ENCODE results near the gene PPIB.
"Not testable (repeated sequence)": the region's sequence is repeated elsewhere in the genome, so short reads cannot be mapped to it uniquely, and the experiment has no call there.

The PPIB gene

DNA sequence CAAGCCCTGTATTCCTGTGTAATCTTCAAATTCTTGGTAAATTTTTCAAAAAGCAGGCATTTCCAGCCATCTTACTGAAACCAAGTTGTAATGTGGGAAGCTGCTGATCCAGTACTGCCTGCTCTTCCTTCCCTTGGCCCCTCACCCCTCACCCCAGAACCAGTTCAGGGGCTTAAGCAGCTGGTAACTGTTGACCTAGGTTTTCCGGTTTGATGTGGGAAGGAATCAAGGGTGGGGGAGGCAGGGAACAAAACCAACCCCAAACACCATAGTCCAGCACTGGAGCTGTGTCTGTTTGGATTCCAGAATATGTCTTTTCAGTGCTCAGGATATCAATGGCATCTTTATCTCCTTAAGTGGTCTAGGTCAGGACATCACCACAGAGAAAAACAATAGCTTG is 40.4 kb downstream of the PPIB start:
- Histone ChIP-seq H3K27ac (ENCODE audit: poor library complexity, severe bottlenecking) (no peak overlapping the region), H3K4me3 (ENCODE audit: severe bottlenecking) (no peak overlapping the region), H3K4me1 (ENCODE audit: insufficient read depth, poor library complexity, severe bottlenecking) (no peaks in the 10 kb centered on the region), H3K9me3 (ENCODE audit: severe bottlenecking) (no peaks in the 10 kb centered on the region), H3K27me3 (ENCODE audit: insufficient read depth, poor library complexity, severe bottlenecking) (no peaks in the 10 kb centered on the region), H3K36me3 (ENCODE audit: low read depth) (peaks cover 80% of the 10 kb centered on the region)
- ATAC-seq (ENCODE audit: low read depth) (no peak), DNase-seq (ENCODE audit: low spot score) (no peak)
- TF ChIP-seq, protein P1, sequence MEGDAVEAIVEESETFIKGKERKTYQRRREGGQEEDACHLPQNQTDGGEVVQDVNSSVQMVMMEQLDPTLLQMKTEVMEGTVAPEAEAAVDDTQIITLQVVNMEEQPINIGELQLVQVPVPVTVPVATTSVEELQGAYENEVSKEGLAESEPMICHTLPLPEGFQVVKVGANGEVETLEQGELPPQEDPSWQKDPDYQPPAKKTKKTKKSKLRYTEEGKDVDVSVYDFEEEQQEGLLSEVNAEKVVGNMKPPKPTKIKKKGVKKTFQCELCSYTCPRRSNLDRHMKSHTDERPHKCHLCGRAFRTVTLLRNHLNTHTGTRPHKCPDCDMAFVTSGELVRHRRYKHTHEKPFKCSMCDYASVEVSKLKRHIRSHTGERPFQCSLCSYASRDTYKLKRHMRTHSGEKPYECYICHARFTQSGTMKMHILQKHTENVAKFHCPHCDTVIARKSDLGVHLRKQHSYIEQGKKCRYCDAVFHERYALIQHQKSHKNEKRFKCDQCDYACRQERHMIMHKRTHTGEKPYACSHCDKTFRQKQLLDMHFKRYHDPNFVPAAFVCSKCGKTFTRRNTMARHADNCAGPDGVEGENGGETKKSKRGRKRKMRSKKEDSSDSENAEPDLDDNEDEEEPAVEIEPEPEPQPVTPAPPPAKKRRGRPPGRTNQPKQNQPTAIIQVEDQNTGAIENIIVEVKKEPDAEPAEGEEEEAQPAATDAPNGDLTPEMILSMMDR (IDR thresholded peaks at IDR 0.05; ENCODE audit: poor library complexity, severe bottlenecking), result no peak

DNA sequence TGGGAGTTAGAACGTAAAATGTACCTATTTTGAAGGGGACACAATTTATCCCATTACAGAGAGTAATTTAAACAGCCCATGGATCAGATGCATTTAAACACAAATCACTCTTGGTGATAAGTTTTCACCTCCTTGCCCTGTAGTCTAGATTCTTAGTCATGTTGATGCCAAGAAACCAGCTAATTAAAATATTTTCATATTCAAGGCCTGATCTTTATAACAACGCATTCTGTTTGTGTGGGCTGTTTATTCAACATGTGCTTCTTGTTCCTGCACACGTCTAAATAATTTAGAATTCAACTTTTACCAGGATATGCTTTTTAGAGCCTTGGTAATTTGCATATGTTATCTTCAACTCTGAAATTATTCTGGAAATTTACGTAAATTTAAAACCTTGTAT is 41.2 kb downstream of the PPIB start:
- no peak overlapping the region for H3K4me3 ChIP-seq (ENCODE audit: severe bottlenecking)
- H3K36me3 ChIP-seq (ENCODE audit: low read depth), result peaks cover 80% of the 10 kb centered on the region
- TF ChIP-seq, protein P1 (IDR thresholded peaks at IDR 0.05; ENCODE audit: poor library complexity, severe bottlenecking), result no peak
- no peak for ATAC-seq (ENCODE audit: low read depth)
- DNase-seq (ENCODE audit: low spot score), result no peak
- H3K27me3 ChIP-seq (ENCODE audit: insufficient read depth, poor library complexity, severe bottlenecking), result no peaks in the 10 kb centered on the region
- H3K4me1 ChIP-seq (ENCODE audit: insufficient read depth, poor library complexity, severe bottlenecking), result no peaks in the 10 kb centered on the region
- H3K27ac ChIP-seq (ENCODE audit: poor library complexity, severe bottlenecking), result no peak overlapping the region
- H3K9me3 ChIP-seq (ENCODE audit: severe bottlenecking), result no peaks in the 10 kb centered on the region

DNA sequence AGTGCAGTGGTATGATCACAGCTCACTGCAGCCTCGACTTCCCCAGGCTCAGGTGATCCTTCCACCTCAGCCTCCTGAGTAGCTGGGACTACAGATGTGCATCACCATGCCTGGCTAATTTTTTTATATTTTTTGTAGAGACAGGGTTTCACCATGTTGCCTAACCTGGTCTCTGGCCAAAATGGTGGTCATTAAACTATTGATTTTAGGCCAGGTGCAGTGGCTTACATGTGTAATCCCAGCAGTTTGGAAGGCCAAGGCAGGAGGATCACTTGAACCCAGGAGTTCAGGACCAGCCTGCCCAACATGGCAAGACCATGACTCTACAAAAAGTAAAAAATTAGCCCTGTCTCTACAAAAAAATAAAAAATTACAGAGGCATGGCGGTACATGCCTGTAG is 42.5 kb downstream of the PPIB start:
- not testable (repeated sequence) for DNase-seq (ENCODE audit: low spot score); H3K9me3 ChIP-seq (ENCODE audit: severe bottlenecking); H3K27me3 ChIP-seq (ENCODE audit: insufficient read depth, poor library complexity, severe bottlenecking); H3K4me1 ChIP-seq (ENCODE audit: insufficient read depth, poor library complexity, severe bottlenecking); ATAC-seq (ENCODE audit: low read depth); H3K4me3 ChIP-seq (ENCODE audit: severe bottlenecking); H3K27ac ChIP-seq (ENCODE audit: poor library complexity, severe bottlenecking)
- peaks cover 82% of the 10 kb centered on the region for H3K36me3 ChIP-seq (ENCODE audit: low read depth)

DNA sequence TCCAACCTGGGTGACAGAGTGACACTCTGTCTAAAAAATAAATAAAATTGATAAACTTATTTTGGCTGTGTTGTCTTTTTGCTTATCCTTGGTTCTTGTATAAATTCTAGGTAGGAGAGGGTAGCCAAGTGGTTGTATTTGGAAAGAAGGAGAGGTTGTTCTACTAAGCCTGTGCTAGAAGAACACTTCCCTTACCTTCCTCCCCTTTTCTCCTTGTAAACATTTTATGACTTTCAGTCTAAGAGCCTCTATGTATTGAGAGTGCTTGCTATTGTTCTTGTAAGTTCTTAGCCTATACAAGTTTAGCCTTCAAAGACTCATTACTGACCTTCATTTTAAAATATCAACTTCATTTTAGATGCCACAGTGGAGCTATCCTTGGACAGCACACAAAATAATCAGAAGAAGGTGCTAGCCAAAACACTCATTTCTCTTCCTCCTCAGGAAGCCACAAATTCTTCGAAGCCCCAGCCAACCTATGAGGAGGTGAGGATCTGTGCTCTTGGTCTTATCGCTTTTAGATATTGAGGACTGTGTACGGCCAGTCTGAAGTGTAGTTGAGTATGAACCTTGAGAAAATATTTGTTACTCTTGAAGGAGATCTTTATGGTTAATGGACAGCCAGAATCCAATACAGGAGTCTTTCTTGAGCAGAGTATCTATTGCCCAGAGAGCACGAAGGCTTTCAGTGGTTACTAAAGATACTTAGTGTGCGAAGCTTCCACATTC is 44.9 kb downstream of the PPIB start:
- Histone ChIP-seq H3K4me3 (ENCODE audit: severe bottlenecking) (no peak overlapping the region), H3K4me1 (ENCODE audit: insufficient read depth, poor library complexity, severe bottlenecking) (no peaks in the 10 kb centered on the region), H3K9me3 (ENCODE audit: severe bottlenecking) (no peaks in the 10 kb centered on the region), H3K27me3 (ENCODE audit: insufficient read depth, poor library complexity, severe bottlenecking) (no peaks in the 10 kb centered on the region), H3K36me3 (ENCODE audit: low read depth) (peaks cover 96% of the 10 kb centered on the region), H3K27ac (ENCODE audit: poor library complexity, severe bottlenecking) (no peak overlapping the region)
- TF ChIP-seq, protein P1 (IDR thresholded peaks at IDR 0.05; ENCODE audit: poor library complexity, severe bottlenecking), result no peak
- ATAC-seq (ENCODE audit: low read depth) (no peak), DNase-seq (ENCODE audit: low spot score) (no peak)

DNA sequence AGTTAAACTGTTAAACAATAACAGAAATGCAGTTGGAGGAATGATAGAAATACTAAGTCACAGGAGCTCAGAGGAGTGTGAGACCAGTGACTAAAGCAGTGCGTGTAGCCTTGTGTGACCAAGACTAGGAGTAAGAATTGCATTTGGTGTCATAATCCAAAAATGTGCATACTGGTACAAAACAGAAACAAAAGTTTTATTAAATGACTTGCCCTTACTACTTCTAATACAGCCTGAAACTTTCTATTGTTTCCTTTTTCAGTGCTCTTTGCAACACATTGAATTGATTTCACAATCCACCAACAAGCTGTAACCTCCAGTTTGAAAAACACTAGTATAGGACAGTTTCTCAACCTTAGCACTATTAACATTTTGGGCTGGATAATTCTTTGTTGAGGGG is 49.9 kb downstream of the PPIB start:
- Histone ChIP-seq H3K27ac (ENCODE audit: poor library complexity, severe bottlenecking) (no peak overlapping the region), H3K4me3 (ENCODE audit: severe bottlenecking) (no peak overlapping the region), H3K4me1 (ENCODE audit: insufficient read depth, poor library complexity, severe bottlenecking) (no peaks in the 10 kb centered on the region), H3K27me3 (ENCODE audit: insufficient read depth, poor library complexity, severe bottlenecking) (no peaks in the 10 kb centered on the region), H3K36me3 (ENCODE audit: low read depth) (peaks cover 58% of the 10 kb centered on the region), H3K9me3 (ENCODE audit: severe bottlenecking) (no peaks in the 10 kb centered on the region)
- no peak for ATAC-seq (ENCODE audit: low read depth)
- DNase-seq (ENCODE audit: low spot score), result no peak
- TF ChIP-seq, protein P1 (IDR thresholded peaks at IDR 0.05; ENCODE audit: poor library complexity, severe bottlenecking), result no peak

Measured in RWPE2 (cell line).